GM12865 (cell line): ENCODE data around the gene PATE3.

Source experiments
- DNase-seq: peaks from one replicate; pipeline ENCODE4 v3.0.0; 2010; ENCODE audit warnings: low read depth
- H3K4me3 ChIP-seq: 2 replicates; pipeline ENCODE4 v1.5.1; 2011; ENCODE audit warnings: mild to moderate bottlenecking, low read depth, low read length, control low read depth
- CTCF ChIP-seq: IDR thresholded peaks from 2 replicates; pipeline ENCODE4 v1.5.1; 2011; ENCODE audit warnings: low read length, control low read depth, low read depth, inconsistent platforms; ENCODE audit not compliant: insufficient read depth; ENCODE audit errors: missing control alignments

The PATE3 gene

GRCh38 chr11:125763483-125763882 is 24.4 kb upstream of the PATE3 start:
- DNase-seq = no peak
- no peak for TF ChIP-seq CTCF

GRCh38 chr11:125766251-125766650 is 21.7 kb upstream of the PATE3 start:
- TF ChIP-seq CTCF = no peak
- no peak for DNase-seq

More at GRCh38 chr11:125763483-125763882, 24.4 kb upstream of the PATE3 start:
- no peak overlapping the region for H3K4me3 ChIP-seq

GRCh38 chr11:125768336-125769046 is 19.4 kb upstream of the PATE3 start:
- DNase-seq = no peak
- no peak overlapping the region for H3K4me3 ChIP-seq
- no peak for TF ChIP-seq CTCF

More at GRCh38 chr11:125766251-125766650, 21.7 kb upstream of the PATE3 start:
- no peak overlapping the region for H3K4me3 ChIP-seq

- no peak overlapping the region for H3K4me3 ChIP-seq
- TF ChIP-seq CTCF = no peak
- no peak for DNase-seq
Measured at GRCh38 chr11:125770583-125770982, 17.3 kb upstream of the PATE3 start.

- no peak overlapping the region for H3K4me3 ChIP-seq
- no peak for TF ChIP-seq CTCF
- DNase-seq = no peak
Measured at GRCh38 chr11:125772834-125773505, 15.0 kb upstream of the PATE3 start.

GRCh38 chr11:125773516-125773915 is 14.4 kb upstream of the PATE3 start:
- H3K4me3 ChIP-seq = no peak overlapping the region
- TF ChIP-seq CTCF = no peak
- DNase-seq = no peak
